ENCODE results near the gene BASP1.

BASP1 gene

DNA sequence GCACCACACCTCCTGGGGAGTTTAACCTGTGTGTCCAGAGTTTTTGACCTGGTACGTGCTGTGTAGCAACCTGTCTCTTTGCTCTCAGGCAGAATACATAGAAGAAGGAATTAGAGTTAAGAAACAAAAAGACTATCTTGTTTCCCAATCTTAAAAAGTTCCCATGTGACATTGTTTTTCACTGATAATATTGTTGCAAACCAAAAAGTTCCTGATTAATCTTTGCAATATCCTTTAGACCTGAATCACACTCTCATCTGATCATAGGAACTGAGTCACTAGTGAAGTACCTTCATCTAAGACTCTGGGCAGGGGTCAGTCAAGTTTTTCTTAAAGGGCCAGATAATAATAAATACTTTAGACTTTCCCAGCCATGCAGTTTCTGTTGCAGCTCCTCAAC lies 35.1 kb downstream of the BASP1 start:
- Histone ChIP-seq H2AFZ (ENCODE audit: insufficient read depth, low read length, poor library complexity) (no peak overlapping the region), H2AK5ac (ENCODE audit: low read length) (no peak overlapping the region), H2BK120ac (ENCODE audit: insufficient read depth, low read length, poor library complexity) (no peak overlapping the region), H3K18ac (ENCODE audit: low read length) (no peak overlapping the region), H3K14ac (ENCODE audit: low read length) (no peak overlapping the region), H3K4me2 (ENCODE audit: low read length) (no peak overlapping the region), H3K79me2 (ENCODE audit: control insufficient read depth, insufficient read depth, low read length, poor library complexity) (peaks cover 14% of the 10 kb centered on the region), H4K91ac (ENCODE audit: low read depth, low read length) (no peak overlapping the region), H3K4me1 (ENCODE audit: control insufficient read depth in 1 of 2, insufficient read depth in 2 of 2, low read length in 2 of 2) (peaks cover 14% of the 10 kb centered on the region in 2 experiments), H3K9ac (ENCODE audit: low read length) (no peak overlapping the region), H3K4me3 (ENCODE audit: low read depth, low read length) (no peak overlapping the region), H3K23ac (ENCODE audit: low read length) (no peak overlapping the region), H3K4ac (ENCODE audit: low read depth, low read length) (peak overlapping the region; percentile 54), H3K27ac (ENCODE audit: low read depth, low read length) (no peak overlapping the region), H2BK12ac (ENCODE audit: low read length) (no peak overlapping the region), H3K79me1 (ENCODE audit: low read length) (peaks cover 7% of the 10 kb centered on the region), H3K9me3 (ENCODE audit: insufficient read depth, low read depth, low read length) (no peaks in the 10 kb centered on the region), H3K27me3 (ENCODE audit: insufficient read depth, low read length) (no peaks in the 10 kb centered on the region), H4K8ac (ENCODE audit: low read depth, low read length) (no peak overlapping the region), H3K36me3 (ENCODE audit: control insufficient read depth in 1 of 2, insufficient read depth in 2 of 2, low read length in 2 of 2) (peaks cover 6 to 8% of the 10 kb centered on the region in 2 experiments), H4K12ac (ENCODE audit: low read depth, low read length) (no peak overlapping the region), H2BK5ac (ENCODE audit: low read depth, low read length, poor library complexity) (no peak overlapping the region)
- DNase-seq = peak; percentile 33 to 92
- no CpG with 5 or more reads among the region's 1 CpG for WGBS (ENCODE audit: extremely low coverage, insufficient coverage, insufficient read length)

DNA sequence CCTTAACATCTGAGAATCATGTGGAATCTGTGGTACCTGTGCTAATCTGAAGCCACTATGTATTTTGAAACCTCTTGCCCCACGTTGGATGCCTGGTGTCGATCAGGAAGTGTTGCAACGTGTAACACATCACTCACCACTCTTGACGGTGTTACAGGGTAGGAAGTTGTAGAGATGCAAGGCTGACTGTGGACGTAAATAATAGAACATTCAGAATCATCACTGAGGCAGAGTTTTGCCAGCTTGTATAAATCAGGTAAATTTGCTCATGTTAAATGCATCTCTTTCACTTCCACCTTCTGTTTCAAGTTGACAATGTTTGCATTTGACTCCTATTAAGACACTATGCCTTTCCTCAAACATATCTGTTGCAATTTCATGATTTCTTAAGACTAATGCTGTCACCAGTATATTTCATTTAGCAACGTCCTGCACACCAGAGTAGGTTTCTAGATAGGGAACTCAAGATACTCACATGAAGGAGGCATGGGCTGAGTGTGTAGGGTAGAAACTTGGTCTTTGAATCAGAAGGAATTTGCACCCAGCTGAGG lies 38.1 kb downstream of the BASP1 start:
- peaks cover 14% of the 10 kb centered on the region for H3K79me2 ChIP-seq (ENCODE audit: control insufficient read depth, insufficient read depth, low read length, poor library complexity)
- no peak overlapping the region for H2BK120ac ChIP-seq (ENCODE audit: insufficient read depth, low read length, poor library complexity)
- H3K4me2 ChIP-seq (ENCODE audit: low read length) = no peak overlapping the region
- DNase-seq = peak; percentile 66 to 82
- H3K36me3 ChIP-seq (ENCODE audit: control insufficient read depth in 1 of 2, insufficient read depth in 2 of 2, low read length in 2 of 2) = peaks cover 5 to 12% of the 10 kb centered on the region in 2 experiments
- H4K12ac ChIP-seq (ENCODE audit: low read depth, low read length) = no peak overlapping the region
- no peak overlapping the region for H3K23ac ChIP-seq (ENCODE audit: low read length)
- H2BK12ac ChIP-seq (ENCODE audit: low read length) = no peak overlapping the region
- peak overlapping the region; percentile 76 for H3K4ac ChIP-seq (ENCODE audit: low read depth, low read length)
- peak overlapping the region; percentile 45 for H3K9ac ChIP-seq (ENCODE audit: low read length)
- H3K18ac ChIP-seq (ENCODE audit: low read length) = no peak overlapping the region
- peaks cover 7 to 10% of the 10 kb centered on the region in 2 experiments for H3K4me1 ChIP-seq (ENCODE audit: control insufficient read depth in 1 of 2, insufficient read depth in 2 of 2, low read length in 2 of 2)
- H4K8ac ChIP-seq (ENCODE audit: low read depth, low read length) = no peak overlapping the region
- no peaks in the 10 kb centered on the region for H3K27me3 ChIP-seq (ENCODE audit: insufficient read depth, low read length)
- H2AK5ac ChIP-seq (ENCODE audit: low read length) = no peak overlapping the region
- H4K91ac ChIP-seq (ENCODE audit: low read depth, low read length) = no peak overlapping the region
- H3K27ac ChIP-seq (ENCODE audit: low read depth, low read length) = no peak overlapping the region
- no peak overlapping the region for H2BK5ac ChIP-seq (ENCODE audit: low read depth, low read length, poor library complexity)
- WGBS (ENCODE audit: extremely low coverage, insufficient coverage, insufficient read length) = no CpG with 5 or more reads among the region's 6 CpGs
- no peak overlapping the region for H3K14ac ChIP-seq (ENCODE audit: low read length)
- peaks cover 4% of the 10 kb centered on the region for H3K79me1 ChIP-seq (ENCODE audit: low read length)
- no peak overlapping the region for H3K4me3 ChIP-seq (ENCODE audit: low read depth, low read length)
- H2AFZ ChIP-seq (ENCODE audit: insufficient read depth, low read length, poor library complexity) = no peak overlapping the region
- no peaks in the 10 kb centered on the region for H3K9me3 ChIP-seq (ENCODE audit: insufficient read depth, low read depth, low read length)

DNA sequence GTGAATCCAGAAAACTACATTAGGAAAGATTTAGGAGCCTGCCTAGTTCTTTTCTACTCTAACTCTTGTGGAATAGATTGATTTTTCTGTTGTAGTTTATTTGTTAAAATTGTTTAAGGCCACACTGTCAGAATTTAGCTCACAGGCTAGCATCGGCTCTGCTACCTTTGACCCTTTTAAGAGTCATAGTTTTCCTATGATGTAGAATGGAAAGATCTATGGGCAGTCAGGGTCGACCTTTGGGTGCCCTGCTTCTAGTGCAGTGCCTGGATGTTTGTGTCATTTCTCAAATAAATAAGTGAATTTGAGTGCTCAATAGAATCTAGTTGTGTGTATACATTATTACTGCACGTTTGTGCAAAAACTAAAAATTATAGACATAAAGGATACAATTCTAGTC lies 38.7 kb downstream of the BASP1 start:
- no peaks in the 10 kb centered on the region for H3K27me3 ChIP-seq (ENCODE audit: insufficient read depth, low read length)
- no peak overlapping the region for H2AFZ ChIP-seq (ENCODE audit: insufficient read depth, low read length, poor library complexity)
- H3K36me3 ChIP-seq (ENCODE audit: control insufficient read depth in 1 of 2, insufficient read depth in 2 of 2, low read length in 2 of 2) = peaks cover 5 to 14% of the 10 kb centered on the region in 2 experiments
- peak overlapping the region; percentile 76 for H3K4ac ChIP-seq (ENCODE audit: low read depth, low read length)
- WGBS (ENCODE audit: extremely low coverage, insufficient coverage, insufficient read length) = no CpG with 5 or more reads among the region's 3 CpGs
- H2AK5ac ChIP-seq (ENCODE audit: low read length) = no peak overlapping the region
- H3K79me2 ChIP-seq (ENCODE audit: control insufficient read depth, insufficient read depth, low read length, poor library complexity) = peaks cover 14% of the 10 kb centered on the region
- no peak overlapping the region for H3K4me3 ChIP-seq (ENCODE audit: low read depth, low read length)
- H2BK5ac ChIP-seq (ENCODE audit: low read depth, low read length, poor library complexity) = no peak overlapping the region
- no peak overlapping the region for H3K4me2 ChIP-seq (ENCODE audit: low read length)
- no peaks in the 10 kb centered on the region for H3K9me3 ChIP-seq (ENCODE audit: insufficient read depth, low read depth, low read length)
- H2BK12ac ChIP-seq (ENCODE audit: low read length) = no peak overlapping the region
- no peak overlapping the region for H4K91ac ChIP-seq (ENCODE audit: low read depth, low read length)
- no peak overlapping the region for H2BK120ac ChIP-seq (ENCODE audit: insufficient read depth, low read length, poor library complexity)
- no peak overlapping the region for H4K8ac ChIP-seq (ENCODE audit: low read depth, low read length)
- H3K9ac ChIP-seq (ENCODE audit: low read length) = no peak overlapping the region
- no peak overlapping the region for H4K12ac ChIP-seq (ENCODE audit: low read depth, low read length)
- H3K27ac ChIP-seq (ENCODE audit: low read depth, low read length) = no peak overlapping the region
- no peak overlapping the region for H3K14ac ChIP-seq (ENCODE audit: low read length)
- peak in 1 of 2 donors; percentile 53 for DNase-seq
- H3K79me1 ChIP-seq (ENCODE audit: low read length) = peaks cover 4% of the 10 kb centered on the region
- H3K18ac ChIP-seq (ENCODE audit: low read length) = no peak overlapping the region
- no peak overlapping the region for H3K23ac ChIP-seq (ENCODE audit: low read length)
- H3K4me1 ChIP-seq (ENCODE audit: control insufficient read depth in 1 of 2, insufficient read depth in 2 of 2, low read length in 2 of 2) = peaks cover 7 to 11% of the 10 kb centered on the region in 2 experiments

DNA sequence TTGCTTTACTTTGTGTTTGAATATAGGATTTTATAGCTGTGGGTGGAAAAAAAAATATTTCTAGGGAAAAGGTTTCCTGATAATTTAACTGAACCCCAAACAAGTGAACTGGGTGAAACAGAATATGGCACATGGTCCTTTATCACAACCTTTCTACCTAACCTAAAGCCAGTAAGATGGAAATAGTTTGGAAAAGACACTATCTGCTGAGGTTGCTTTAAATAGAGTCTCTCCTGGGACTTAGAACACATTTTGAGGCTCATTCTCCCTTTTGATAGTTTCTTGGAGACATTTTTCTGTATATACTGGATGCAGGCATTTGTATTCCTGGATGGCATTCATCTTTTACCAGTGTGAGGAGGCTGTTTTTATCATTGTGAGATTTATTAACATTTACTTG lies 39.4 kb downstream of the BASP1 start:
- H2BK12ac ChIP-seq (ENCODE audit: low read length) = no peak overlapping the region
- H4K91ac ChIP-seq (ENCODE audit: low read depth, low read length) = no peak overlapping the region
- peaks cover 3 to 7% of the 10 kb centered on the region in 2 experiments for H3K4me1 ChIP-seq (ENCODE audit: control insufficient read depth in 1 of 2, insufficient read depth in 2 of 2, low read length in 2 of 2)
- H3K27ac ChIP-seq (ENCODE audit: low read depth, low read length) = no peak overlapping the region
- no peaks in the 10 kb centered on the region for H3K27me3 ChIP-seq (ENCODE audit: insufficient read depth, low read length)
- H3K4ac ChIP-seq (ENCODE audit: low read depth, low read length) = no peak overlapping the region
- no peak overlapping the region for H2AFZ ChIP-seq (ENCODE audit: insufficient read depth, low read length, poor library complexity)
- no peak overlapping the region for H2BK5ac ChIP-seq (ENCODE audit: low read depth, low read length, poor library complexity)
- no peak overlapping the region for H3K4me2 ChIP-seq (ENCODE audit: low read length)
- H3K14ac ChIP-seq (ENCODE audit: low read length) = no peak overlapping the region
- H3K18ac ChIP-seq (ENCODE audit: low read length) = no peak overlapping the region
- no peak overlapping the region for H3K23ac ChIP-seq (ENCODE audit: low read length)
- peaks cover 5 to 12% of the 10 kb centered on the region in 2 experiments for H3K36me3 ChIP-seq (ENCODE audit: control insufficient read depth in 1 of 2, insufficient read depth in 2 of 2, low read length in 2 of 2)
- no peak overlapping the region for H2AK5ac ChIP-seq (ENCODE audit: low read length)
- H2BK120ac ChIP-seq (ENCODE audit: insufficient read depth, low read length, poor library complexity) = no peak overlapping the region
- H3K9me3 ChIP-seq (ENCODE audit: insufficient read depth, low read depth, low read length) = no peaks in the 10 kb centered on the region
- H4K12ac ChIP-seq (ENCODE audit: low read depth, low read length) = no peak overlapping the region
- no peak overlapping the region for H3K9ac ChIP-seq (ENCODE audit: low read length)
- H3K79me2 ChIP-seq (ENCODE audit: control insufficient read depth, insufficient read depth, low read length, poor library complexity) = peaks cover 10% of the 10 kb centered on the region
- H4K8ac ChIP-seq (ENCODE audit: low read depth, low read length) = no peak overlapping the region
- no peak overlapping the region for H3K4me3 ChIP-seq (ENCODE audit: low read depth, low read length)
- peaks cover 4% of the 10 kb centered on the region for H3K79me1 ChIP-seq (ENCODE audit: low read length)
- no peak for DNase-seq
